ENCODE data around the gene KLHL26.
A peak's percentile ranks its signal among the peaks of the same experiment; 100 is the strongest.
"Not testable (repeated sequence)": the region's sequence is repeated elsewhere in the genome, so short reads cannot be mapped to it uniquely, and the experiment has no call there.

The KLHL26 gene

DNA sequence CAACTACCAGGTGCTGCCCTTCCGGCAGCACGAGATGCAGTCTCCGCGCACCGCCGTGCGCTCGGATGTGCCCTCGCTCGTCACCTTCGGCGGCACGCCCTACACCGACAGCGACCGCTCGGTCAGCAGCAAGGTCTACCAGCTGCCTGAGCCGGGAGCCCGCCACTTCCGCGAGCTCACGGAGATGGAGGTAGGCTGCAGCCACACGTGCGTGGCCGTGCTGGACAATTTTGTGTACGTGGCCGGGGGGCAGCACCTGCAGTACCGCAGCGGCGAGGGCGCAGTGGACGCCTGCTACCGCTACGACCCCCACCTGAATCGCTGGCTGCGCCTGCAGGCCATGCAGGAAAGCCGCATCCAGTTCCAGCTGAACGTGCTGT is 31.4 kb downstream of the KLHL26 start:
- DNase-seq = no peak

DNA sequence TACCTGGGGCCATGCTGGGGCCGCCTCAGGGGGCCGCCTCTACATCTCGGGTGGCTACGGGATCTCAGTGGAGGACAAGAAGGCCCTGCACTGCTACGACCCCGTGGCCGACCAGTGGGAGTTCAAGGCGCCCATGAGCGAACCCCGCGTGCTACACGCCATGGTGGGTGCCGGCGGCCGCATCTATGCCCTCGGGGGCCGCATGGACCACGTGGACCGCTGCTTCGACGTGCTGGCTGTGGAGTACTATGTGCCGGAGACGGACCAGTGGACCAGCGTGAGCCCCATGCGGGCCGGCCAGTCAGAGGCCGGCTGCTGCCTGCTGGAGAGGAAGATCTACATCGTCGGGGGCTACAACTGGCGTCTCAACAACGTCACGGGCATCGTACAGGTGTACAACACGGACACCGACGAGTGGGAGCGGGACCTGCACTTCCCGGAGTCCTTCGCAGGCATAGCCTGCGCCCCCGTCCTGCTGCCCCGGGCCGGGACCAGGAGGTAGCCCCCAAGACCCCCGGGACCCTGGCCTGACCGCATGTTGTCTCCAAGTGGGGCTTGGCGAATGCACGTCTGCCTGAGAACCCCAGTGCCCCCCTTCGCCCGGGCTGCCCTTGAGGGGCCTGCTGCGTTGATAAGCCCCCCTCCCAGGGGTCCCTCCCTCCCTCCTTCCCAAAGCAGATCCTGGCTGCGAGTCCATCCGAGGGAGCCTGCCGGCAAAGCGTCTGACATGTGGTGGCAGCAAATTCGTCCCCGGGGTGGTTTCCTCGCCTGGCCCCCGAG is 32.1 kb downstream of the KLHL26 start:
- no peak for DNase-seq

DNA sequence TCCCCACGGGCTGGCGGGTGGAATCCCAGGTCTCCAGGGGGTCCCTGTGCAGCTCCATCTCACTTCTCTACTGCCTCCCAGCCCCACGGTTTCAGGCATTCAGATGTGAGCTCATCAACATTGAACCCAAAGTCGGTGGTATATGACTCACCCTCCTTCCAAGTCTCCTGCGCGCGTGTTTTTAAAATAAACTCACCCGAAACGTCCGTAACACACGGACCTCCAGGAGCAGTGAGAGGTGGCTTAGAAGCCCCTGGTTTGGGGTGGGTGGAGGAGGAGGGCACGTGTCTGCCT is 32.6 kb downstream of the KLHL26 start:
- DNase-seq = no peak

GRCh38 chr19:18669883-18670282 is 33.1 kb downstream of the KLHL26 start:
- no peak for DNase-seq

DNA sequence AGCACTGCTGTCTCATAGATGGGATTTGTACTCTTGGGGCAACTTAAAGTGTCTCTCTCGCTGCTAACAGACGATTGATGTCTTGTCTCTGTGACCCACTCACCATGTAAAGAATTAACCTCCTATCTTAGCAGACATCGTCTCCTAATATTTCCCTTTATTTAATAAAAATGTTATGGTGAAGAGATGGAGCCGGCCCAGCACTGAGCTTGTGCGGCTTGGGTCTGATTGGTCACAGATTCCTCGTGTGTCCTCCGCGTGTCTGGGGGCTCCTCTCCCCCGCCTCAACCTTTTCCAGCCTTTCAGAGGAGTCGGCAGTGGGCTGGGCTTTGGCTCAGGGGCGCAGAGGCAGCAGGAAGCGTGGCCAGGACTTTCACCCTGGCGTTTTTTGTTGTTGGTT is 33.5 kb downstream of the KLHL26 start:
- no peak for DNase-seq

DNA sequence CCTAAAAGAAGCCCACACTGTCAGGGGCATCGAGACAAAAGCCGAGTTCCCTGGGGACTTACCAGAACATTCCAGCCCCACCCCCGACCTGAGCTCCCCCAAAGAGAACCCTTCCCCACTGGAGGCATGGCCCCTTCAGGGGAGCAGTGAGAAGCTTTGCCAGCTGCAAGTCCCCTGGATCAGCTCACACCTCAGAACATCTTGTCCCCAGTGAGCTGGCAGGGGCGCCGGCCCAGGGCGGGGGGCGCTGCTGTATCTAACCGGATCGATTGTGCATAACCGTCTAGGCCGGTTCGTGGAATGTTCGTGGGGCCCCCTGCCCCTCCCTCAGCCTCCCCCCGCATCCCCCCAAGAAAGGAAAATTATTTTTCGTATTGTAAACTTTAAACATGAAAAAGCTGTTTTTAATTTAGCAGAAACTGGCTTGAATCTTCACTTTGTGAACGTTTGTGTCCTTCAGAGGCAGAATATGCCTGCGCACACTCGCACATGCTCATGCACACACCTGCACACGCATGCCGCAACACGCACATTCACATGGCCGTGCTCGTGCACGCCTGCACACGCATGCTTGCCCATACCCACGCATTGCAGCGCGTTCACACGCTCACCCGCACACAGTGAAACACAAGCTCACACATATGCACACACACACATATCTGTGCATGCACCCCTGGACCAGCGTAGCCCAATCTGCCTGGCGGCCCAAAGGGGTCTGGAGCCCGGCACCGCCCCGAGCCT is 34.6 kb downstream of the KLHL26 start:
- DNase-seq = no peak

GRCh38 chr19:18672044-18672451 is 35.2 kb downstream of the KLHL26 start:
- DNase-seq = no peak

DNA sequence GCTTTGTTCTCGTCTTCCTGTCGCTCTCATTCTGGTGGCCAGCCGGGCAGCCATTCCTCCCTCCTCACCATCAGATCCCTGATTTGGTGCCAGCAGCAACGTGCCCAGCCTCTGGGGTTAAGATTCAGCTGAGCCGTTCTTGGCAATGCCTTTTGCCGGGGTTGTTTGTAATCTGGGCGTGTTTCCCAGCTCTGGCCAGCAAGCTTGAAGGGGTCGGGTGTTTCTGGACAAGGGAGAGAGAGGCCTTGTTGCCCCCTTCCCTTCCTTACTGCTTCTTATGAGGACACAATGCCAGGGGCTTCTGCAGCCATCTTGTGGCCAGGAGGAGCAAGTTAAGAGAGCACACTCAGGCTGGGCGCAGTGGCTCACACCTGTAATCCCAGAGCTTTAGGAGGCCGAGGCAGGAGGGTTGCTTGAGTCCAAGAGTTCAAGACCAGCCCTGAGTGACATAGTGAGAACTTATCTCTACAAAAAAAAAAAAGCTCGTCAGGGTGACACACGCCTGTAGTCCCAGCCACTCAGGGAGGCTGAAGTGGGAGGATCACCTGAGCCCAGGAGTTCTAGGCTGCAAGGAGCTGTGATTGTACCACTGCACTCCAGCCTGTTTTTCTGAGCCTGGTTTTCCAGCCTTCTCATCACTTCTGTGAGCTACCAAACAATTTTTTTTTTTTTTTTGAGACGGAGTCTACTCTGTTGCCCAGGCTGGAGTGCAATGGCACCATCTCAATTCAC is 35.9 kb downstream of the KLHL26 start:
- no peak for DNase-seq

DNA sequence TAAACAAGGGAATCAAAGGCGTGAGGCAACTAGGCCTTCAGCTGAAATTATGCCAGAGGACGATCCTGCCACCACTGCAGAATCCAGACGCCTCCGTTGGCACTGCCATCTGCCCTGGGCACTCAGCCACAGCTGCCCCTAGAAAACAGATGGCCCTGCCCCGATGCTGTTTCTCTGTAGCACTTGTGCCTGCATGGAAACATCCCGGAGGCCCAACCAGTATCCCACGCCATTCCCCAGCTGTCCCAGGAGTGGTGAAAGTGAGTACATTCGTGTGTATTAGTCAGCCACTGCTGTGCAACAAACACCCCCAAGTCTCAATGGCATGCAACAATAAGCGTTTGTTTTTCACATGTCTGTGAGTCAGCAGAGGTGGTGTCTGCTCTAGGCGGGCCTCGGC is 37.8 kb downstream of the KLHL26 start:
- DNase-seq = no peak

GRCh38 chr19:18675779-18676178 is 39.0 kb downstream of the KLHL26 start:
- no peak for DNase-seq

DNA sequence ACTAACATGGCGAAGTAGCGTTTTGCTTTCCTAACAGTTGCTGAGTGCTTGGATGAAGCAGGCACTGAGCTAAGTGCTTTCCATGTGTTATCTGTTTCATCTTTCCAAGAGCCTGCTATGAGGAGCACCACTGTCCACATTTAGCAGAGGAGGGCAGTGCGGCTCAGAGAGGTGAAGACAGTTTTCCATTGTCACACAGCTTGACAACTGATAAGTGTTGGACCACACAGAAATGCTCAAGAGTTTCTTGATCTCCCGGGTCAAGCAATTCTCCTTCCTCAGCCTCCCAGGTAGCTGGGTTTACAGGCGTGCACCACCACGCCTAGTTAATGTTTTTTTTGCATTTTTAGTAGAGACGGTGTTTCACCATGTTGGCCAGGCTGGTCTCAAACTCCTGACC is 39.9 kb downstream of the KLHL26 start:
- DNase-seq = no peak

- no peak for DNase-seq
Measured at GRCh38 chr19:18677156-18677555, 40.3 kb downstream of the KLHL26 start.

DNA sequence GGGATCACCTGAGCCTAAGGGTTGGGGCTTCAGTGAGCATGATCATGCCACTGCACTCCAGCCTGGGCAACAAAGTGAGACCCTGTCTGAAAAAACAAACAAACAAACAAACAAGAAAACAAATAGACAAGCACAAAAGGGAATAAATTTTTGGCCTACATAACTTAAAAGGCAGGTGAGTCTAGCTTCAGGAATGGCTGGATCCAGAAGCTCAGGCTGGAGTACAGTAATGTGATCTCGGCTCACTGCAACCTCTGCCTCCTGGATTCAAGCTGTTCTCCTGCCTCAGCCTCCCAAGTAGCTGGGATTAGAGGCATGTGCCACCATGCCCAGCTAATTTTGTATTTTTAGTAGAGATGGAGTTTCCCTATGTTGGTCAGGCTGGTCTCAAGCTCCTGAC is 43.3 kb downstream of the KLHL26 start:
- not testable (repeated sequence) for DNase-seq

DNA sequence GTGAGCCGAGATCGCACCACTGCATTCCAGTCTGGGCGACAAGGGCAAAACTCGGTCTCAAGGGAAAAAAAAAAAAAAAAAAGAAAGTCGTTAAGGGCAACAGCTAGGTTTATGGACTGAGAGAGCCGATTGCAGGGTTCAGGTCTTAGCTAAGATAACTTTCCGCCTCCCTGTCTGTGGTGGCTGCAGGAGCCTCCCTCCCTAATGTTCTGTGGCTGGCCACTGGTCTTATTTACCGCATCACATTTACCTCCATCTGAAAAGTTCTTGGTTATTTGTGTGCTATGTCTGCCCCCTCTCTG is 45.9 kb downstream of the KLHL26 start:
- DNase-seq = no peak

GRCh38 chr19:18683109-18683957 is 46.5 kb downstream of the KLHL26 start, which contains the start of gene CRTC1:
CRTC1 (plus strand) TSS chr19:18683680; CDS start chr19:18683703, 23 bp downstream.
- peak; percentile 95 for DNase-seq

- peak; percentile 59 for DNase-seq
Measured at GRCh38 chr19:18683958-18684641, 47.3 kb downstream of the KLHL26 start.

GRCh38 chr19:18684642-18684993 is 47.8 kb downstream of the KLHL26 start:
- DNase-seq = no peak

DNA sequence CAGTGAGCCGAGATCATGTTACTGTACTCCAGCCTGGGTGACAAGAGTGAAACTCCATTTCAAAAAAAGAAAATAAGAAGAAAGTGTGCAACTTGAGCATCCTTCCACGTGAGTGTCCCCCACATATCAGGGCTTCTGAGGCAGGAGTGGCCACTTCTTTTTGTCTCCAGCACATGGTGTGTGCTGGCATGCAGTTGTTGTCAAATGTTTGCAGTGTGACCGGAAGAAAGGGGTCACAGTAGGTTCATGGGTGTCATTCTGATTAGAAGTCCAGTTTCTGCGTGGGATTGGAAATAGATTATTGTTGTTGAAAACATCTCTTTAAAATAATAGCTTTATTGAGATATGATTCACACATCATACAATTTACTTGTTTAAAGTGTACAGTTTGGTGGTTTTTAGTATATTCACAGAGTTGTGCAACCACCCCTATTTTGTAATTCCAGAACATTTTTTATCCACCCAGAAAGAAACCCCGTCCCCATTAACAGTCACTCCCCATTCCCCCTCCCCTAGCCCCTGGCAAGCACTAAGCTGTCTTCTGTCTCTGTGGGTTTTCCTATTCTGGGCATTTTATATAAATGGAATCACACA is 48.9 kb downstream of the KLHL26 start:
- DNase-seq = no peak

- no peak for DNase-seq
Measured at GRCh38 chr19:18687740-18688465, 51.1 kb downstream of the KLHL26 start.

DNA sequence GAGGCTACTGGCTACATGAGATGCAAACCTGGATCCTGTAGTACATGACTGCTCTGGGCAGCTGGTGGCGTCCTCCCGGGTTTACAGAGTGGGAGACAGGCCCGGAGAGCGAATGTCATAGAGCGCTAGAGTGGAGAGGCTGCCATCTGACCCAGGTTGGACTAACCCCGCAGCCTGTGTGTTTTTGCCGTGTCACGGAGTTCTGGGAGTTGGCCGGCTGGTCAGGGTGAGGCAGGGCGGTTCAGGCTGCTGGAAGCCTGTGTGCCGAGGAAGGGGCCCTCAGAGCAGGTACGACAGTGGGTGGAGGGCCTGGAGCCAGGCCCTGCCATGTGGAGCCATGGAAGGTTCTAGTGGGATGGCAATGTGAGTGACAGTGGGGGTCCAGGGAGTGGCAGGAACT is 59.2 kb downstream of the KLHL26 start:
- DNase-seq = no peak

DNA sequence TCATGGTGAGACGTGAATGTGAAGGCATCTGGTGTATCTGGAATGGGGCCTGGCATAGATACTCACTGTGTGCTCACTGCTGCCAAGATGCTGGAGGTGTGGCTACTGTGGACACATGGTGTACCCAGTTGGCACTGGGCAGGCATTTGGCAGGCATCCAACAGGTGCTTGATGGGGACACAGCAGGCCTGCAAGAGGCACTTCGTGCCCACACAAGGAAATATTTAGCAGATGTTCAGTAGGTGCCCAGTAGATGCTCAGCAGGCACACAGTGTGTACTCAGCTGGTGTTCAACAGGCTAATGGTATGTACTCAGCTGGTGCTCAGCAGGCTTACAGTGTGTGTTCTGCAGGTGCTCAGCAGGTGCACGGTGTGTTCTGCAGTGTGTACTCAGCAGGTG is 60.9 kb downstream of the KLHL26 start:
- no peak for DNase-seq
